HepG2 (cell line): ENCODE measurements around the gene ATG13. TPM values are rescaled to one million over a fixed set of nuclear protein-coding genes. Genes with fewer than 3 reads are reported as not detected.

ENCODE experiments used
- ASH2L ChIP-seq: fragments of 300-600, 200-600 bp; sonication (generic); IDR thresholded peaks from 2 replicates; pipeline ENCODE4 v1.7.0; 2017; ENCODE audit warnings: low read depth, mild to moderate bottlenecking, moderate library complexity, mixed read lengths, low read length; ENCODE audit not compliant: insufficient read length
- CBX1 ChIP-seq: IDR thresholded peaks from one replicate; pipeline ENCODE4 v1.6.1; 2016; ENCODE audit warnings: antibody characterized with exemption, low read depth
- GLI4 ChIP-seq: sonication (generic); formaldehyde crosslinking; IDR thresholded peaks from 2 replicates; pipeline ENCODE4 v1.5.1; 2020; ENCODE audit warnings: missing genetic modification reagents, mild to moderate bottlenecking, moderate library complexity, borderline replicate concordance
- HNRNPLL ChIP-seq: fragments of 200-400 bp; formaldehyde crosslinking; IDR thresholded peaks from 2 replicates; pipeline ENCODE4 v1.6.1; 2017; ENCODE audit warnings: mild to moderate bottlenecking, low read depth, low read length; ENCODE audit not compliant: poor library complexity, severe bottlenecking
- HOXA9 ChIP-seq: sonication (generic); formaldehyde crosslinking; IDR thresholded peaks from 2 replicates; pipeline ENCODE4 v1.8.1; 2022; ENCODE audit warnings: missing genetic modification reagents, mild to moderate bottlenecking, moderate library complexity, borderline replicate concordance
- MXI1 ChIP-seq: IDR thresholded peaks from 3 replicates; pipeline ENCODE4 v1.6.1; 2012; ENCODE audit warnings: low read depth, low read length, inconsistent platforms, borderline replicate concordance
- PAWR ChIP-seq: sonication (generic); formaldehyde crosslinking; IDR thresholded peaks from 2 replicates; pipeline ENCODE4 v1.4.0; 2020; ENCODE audit warnings: missing genetic modification reagents, mild to moderate bottlenecking, borderline replicate concordance
- TEAD3 ChIP-seq: optimal IDR thresholded peaks from 2 replicates; pipeline ENCODE3; 2016; ENCODE audit warnings: borderline replicate concordance
- ZFP62 ChIP-seq: sonication (generic); formaldehyde crosslinking; IDR thresholded peaks from 2 replicates; pipeline ENCODE4 v1.4.0; 2020; ENCODE audit warnings: missing genetic modification reagents
- ZNF260 ChIP-seq: sonication (generic); formaldehyde crosslinking; IDR thresholded peaks from 2 replicates; pipeline ENCODE4 v1.4.0; 2020; ENCODE audit warnings: missing genetic modification reagents, low read depth, mild to moderate bottlenecking, borderline replicate concordance
- ZNF703 ChIP-seq: sonication (generic); formaldehyde crosslinking; IDR thresholded peaks from 2 replicates; pipeline ENCODE4 v1.5.1; 2020; ENCODE audit warnings: missing genetic modification reagents, mild to moderate bottlenecking, moderate library complexity, borderline replicate concordance
- ZNF75D ChIP-seq: sonication (generic); formaldehyde crosslinking; IDR thresholded peaks from 2 replicates; pipeline ENCODE4 v1.8.1; 2023; ENCODE audit warnings: missing genetic modification reagents, mild to moderate bottlenecking, borderline replicate concordance
- polyA plus RNA-seq, 8 experiments: library from polyadenylated mRNA; depleted of rRNA in 3 of 8; stranded (reverse) in 7 of 8; unstranded in 1 of 8; fragments of >200 nt; fragmentation: Illumina TruSeq in 4 of 8; extraction: Trizol in 4 of 8; gene quantifications; 2 replicates each; pipeline versions ENCODE4 v1.2.1 to v1.2.3, GENCODE V29; 2011 to 2016; ENCODE audit warnings: low read depth in 4 of 8, missing spikeins in 1 of 8, mixed read lengths in 1 of 8; ENCODE audit not compliant: insufficient read depth in 1 of 8
- total RNA-seq, 5 experiments: library from RNA; depleted of rRNA; stranded (reverse); fragments of >200 nt; fragmentation: Illumina TruSeq; extraction: Trizol; gene quantifications; 2 replicates each; pipeline ENCODE4 v1.2.3, GENCODE V29; 2016; ENCODE audit warnings: low read depth in 1 of 5
- TF ChIP-seq, protein P1 (sequence below): sonication (generic); formaldehyde crosslinking; IDR thresholded peaks from 2 replicates; pipeline ENCODE4 v1.8.0; 2022; ENCODE audit warnings: mild to moderate bottlenecking, missing genetic modification reagents, borderline replicate concordance
- TF ChIP-seq, protein P2 (sequence below): sonication (generic); formaldehyde crosslinking; conservative IDR thresholded peaks from 2 replicates; pipeline ENCODE4 v1.4.0; 2020; ENCODE audit warnings: mild to moderate bottlenecking, missing genetic modification reagents, moderate library complexity
- TF ChIP-seq, protein P3 (sequence below): IDR thresholded peaks from 2 replicates; pipeline ENCODE4 v1.6.1; 2016
- TF ChIP-seq, protein P4 (sequence below): sonication (generic); formaldehyde crosslinking; IDR thresholded peaks from 2 replicates; pipeline ENCODE4 v1.8.0; 2023; ENCODE audit warnings: mild to moderate bottlenecking, missing genetic modification reagents
- TF ChIP-seq, protein P5 (sequence below), 2 experiments: sonication (generic) in 1 of 2; formaldehyde crosslinking in 1 of 2; IDR thresholded peaks; 2 replicates each; pipeline versions ENCODE4 v1.5.1 to v1.6.1; 2011 to 2020; ENCODE audit warnings: borderline replicate concordance in 1 of 2, low read depth in 1 of 2, low read length in 1 of 2, mild to moderate bottlenecking in 1 of 2, missing genetic modification reagents in 1 of 2, moderate library complexity in 1 of 2
- TF ChIP-seq, protein P6 (sequence below): sonication (generic); formaldehyde crosslinking; IDR thresholded peaks from 2 replicates; pipeline ENCODE4 v1.5.0; 2020; ENCODE audit warnings: missing genetic modification reagents

ATG13 gene
- total and polyA plus RNA-seq, 2 of the 13 experiments (the other 11 are each of a cell fraction or from before 2014, with no cell fraction given) = 55.0 to 77.3 TPM

DNA sequence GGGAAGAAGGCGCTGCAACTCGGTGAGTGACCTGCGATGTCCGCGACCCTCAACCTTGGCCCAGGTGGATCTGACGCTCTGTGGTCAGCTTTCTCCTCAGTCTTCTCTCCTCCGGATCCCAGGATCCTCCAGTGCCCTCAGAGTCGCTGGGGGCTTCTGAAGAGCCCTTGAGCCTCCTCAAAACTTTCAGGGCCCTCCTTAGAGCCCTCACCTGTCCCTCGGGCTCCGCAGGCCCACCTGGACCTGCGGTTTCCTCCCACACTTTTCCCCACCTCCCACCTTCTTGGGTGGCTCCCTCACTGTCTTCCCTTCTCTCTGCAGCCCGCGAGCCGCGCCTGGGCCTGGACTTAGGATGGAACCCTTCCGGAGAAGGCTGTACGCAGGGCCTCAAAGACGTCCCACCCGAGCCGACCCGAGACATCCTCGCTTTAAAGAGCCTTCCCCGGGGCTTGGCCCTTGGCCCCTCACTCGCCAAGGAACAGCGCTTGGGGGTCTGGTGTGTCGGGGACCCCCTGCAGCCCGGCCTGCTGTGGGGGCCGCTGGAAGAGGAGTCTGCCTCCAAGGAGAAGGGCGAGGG is 83.8 kb downstream of the ATG13 start (continued):
- TF ChIP-seq HNRNPLL = no peak
- TF ChIP-seq, protein P1, sequence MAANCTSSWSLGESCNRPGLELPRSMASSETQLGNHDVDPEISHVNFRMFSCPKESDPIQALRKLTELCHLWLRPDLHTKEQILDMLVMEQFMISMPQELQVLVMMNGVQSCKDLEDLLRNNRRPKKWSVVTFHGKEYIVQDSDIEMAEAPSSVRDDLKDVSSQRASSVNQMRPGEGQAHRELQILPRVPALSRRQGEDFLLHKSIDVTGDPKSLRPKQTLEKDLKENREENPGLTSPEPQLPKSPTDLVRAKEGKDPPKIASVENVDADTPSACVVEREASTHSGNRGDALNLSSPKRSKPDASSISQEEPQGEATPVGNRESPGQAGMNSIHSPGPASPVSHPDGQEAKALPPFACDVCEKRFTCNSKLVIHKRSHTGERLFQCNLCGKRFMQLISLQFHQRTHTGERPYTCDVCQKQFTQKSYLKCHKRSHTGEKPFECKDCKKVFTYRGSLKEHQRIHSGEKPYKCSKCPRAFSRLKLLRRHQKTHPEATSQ (CRISPR knock-in tag) = no peak
- TF ChIP-seq CBX1 = no peak
- TF ChIP-seq, protein P2, sequence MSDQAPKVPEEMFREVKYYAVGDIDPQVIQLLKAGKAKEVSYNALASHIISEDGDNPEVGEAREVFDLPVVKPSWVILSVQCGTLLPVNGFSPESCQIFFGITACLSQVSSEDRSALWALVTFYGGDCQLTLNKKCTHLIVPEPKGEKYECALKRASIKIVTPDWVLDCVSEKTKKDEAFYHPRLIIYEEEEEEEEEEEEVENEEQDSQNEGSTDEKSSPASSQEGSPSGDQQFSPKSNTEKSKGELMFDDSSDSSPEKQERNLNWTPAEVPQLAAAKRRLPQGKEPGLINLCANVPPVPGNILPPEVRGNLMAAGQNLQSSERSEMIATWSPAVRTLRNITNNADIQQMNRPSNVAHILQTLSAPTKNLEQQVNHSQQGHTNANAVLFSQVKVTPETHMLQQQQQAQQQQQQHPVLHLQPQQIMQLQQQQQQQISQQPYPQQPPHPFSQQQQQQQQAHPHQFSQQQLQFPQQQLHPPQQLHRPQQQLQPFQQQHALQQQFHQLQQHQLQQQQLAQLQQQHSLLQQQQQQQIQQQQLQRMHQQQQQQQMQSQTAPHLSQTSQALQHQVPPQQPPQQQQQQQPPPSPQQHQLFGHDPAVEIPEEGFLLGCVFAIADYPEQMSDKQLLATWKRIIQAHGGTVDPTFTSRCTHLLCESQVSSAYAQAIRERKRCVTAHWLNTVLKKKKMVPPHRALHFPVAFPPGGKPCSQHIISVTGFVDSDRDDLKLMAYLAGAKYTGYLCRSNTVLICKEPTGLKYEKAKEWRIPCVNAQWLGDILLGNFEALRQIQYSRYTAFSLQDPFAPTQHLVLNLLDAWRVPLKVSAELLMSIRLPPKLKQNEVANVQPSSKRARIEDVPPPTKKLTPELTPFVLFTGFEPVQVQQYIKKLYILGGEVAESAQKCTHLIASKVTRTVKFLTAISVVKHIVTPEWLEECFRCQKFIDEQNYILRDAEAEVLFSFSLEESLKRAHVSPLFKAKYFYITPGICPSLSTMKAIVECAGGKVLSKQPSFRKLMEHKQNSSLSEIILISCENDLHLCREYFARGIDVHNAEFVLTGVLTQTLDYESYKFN (CRISPR knock-in tag) = no peak
- TF ChIP-seq, protein P3, sequence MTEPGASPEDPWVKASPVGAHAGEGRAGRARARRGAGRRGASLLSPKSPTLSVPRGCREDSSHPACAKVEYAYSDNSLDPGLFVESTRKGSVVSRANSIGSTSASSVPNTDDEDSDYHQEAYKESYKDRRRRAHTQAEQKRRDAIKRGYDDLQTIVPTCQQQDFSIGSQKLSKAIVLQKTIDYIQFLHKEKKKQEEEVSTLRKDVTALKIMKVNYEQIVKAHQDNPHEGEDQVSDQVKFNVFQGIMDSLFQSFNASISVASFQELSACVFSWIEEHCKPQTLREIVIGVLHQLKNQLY = no peak
- TF ChIP-seq, protein P4, sequence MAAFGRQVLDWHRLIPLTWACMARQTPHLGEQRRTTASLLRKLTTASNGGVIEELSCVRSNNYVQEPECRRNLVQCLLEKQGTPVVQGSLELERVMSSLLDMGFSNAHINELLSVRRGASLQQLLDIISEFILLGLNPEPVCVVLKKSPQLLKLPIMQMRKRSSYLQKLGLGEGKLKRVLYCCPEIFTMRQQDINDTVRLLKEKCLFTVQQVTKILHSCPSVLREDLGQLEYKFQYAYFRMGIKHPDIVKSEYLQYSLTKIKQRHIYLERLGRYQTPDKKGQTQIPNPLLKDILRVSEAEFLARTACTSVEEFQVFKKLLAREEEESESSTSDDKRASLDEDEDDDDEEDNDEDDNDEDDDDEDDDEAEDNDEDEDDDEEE (CRISPR knock-in tag) = no peak
- no peak for TF ChIP-seq ASH2L
- no peak for TF ChIP-seq MXI1
- TF ChIP-seq GLI4 (CRISPR knock-in tag) = no peak
- TF ChIP-seq ZNF260 = no peak
- TF ChIP-seq, protein P5, sequence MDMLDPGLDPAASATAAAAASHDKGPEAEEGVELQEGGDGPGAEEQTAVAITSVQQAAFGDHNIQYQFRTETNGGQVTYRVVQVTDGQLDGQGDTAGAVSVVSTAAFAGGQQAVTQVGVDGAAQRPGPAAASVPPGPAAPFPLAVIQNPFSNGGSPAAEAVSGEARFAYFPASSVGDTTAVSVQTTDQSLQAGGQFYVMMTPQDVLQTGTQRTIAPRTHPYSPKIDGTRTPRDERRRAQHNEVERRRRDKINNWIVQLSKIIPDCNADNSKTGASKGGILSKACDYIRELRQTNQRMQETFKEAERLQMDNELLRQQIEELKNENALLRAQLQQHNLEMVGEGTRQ (IDR thresholded peaks at IDR 0.05; ENCODE audit: low read depth, low read length) = no peak
- TF ChIP-seq, protein P5 (CRISPR knock-in tag; IDR thresholded peaks at IDR 0.05; ENCODE audit: borderline replicate concordance) = no peak
- TF ChIP-seq HOXA9 (CRISPR knock-in tag) = no peak
- TF ChIP-seq ZNF703 (CRISPR knock-in tag) = no peak
- TF ChIP-seq, protein P6, sequence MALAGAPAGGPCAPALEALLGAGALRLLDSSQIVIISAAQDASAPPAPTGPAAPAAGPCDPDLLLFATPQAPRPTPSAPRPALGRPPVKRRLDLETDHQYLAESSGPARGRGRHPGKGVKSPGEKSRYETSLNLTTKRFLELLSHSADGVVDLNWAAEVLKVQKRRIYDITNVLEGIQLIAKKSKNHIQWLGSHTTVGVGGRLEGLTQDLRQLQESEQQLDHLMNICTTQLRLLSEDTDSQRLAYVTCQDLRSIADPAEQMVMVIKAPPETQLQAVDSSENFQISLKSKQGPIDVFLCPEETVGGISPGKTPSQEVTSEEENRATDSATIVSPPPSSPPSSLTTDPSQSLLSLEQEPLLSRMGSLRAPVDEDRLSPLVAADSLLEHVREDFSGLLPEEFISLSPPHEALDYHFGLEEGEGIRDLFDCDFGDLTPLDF (CRISPR knock-in tag) = no peak
- no peak for TF ChIP-seq ZFP62 (CRISPR knock-in tag)
- TF ChIP-seq ZNF75D (CRISPR knock-in tag) = no peak
- TF ChIP-seq PAWR (CRISPR knock-in tag) = no peak
- TF ChIP-seq TEAD3 (CRISPR knock-in tag) = no peak
